HG03064 (cell line): ENCODE data around the gene WNT4.

Experiments
- ATAC-seq: cut with Tn5 transposase; IDR thresholded peaks from one replicate; pipeline ENCODE4 v1.9.1; 2021; ENCODE audit warnings: low read depth; ENCODE audit not compliant: unreplicated experiment

The WNT4 gene

GRCh38 chr1:22143065-22144033, at the start of gene WNT4:
Gene WNT4 (minus strand): TSS chr1:22143097. CDS start chr1:22142922, 175 bp downstream.
- ATAC-seq: no peak

GRCh38 chr1:22190731-22191130, 47.8 kb upstream of the WNT4 start:
- no peak for ATAC-seq

GRCh38 chr1:22190251-22190650, 47.4 kb upstream of the WNT4 start:
- ATAC-seq: no peak

GRCh38 chr1:22189619-22190018, 46.7 kb upstream of the WNT4 start:
- no peak for ATAC-seq

GRCh38 chr1:22188914-22189313, 46.0 kb upstream of the WNT4 start:
- ATAC-seq: no peak

- no peak for ATAC-seq
Observed at GRCh38 chr1:22188436-22188835, 45.5 kb upstream of the WNT4 start.

- ATAC-seq: no peak
Observed at GRCh38 chr1:22186311-22186710, 43.4 kb upstream of the WNT4 start.

GRCh38 chr1:22184892-22185612, 42.2 kb upstream of the WNT4 start:
- no peak for ATAC-seq

GRCh38 chr1:22184454-22184853, 41.6 kb upstream of the WNT4 start:
- no peak for ATAC-seq

GRCh38 chr1:22182715-22183114, 39.8 kb upstream of the WNT4 start:
- no peak for ATAC-seq

- no peak for ATAC-seq
Observed at GRCh38 chr1:22179197-22179803, 36.4 kb upstream of the WNT4 start.

- ATAC-seq: no peak
Observed at GRCh38 chr1:22177354-22178003, 34.6 kb upstream of the WNT4 start.

GRCh38 chr1:22176258-22176657, 33.4 kb upstream of the WNT4 start:
- no peak for ATAC-seq

- ATAC-seq: no peak
Observed at GRCh38 chr1:22174446-22175220, 31.7 kb upstream of the WNT4 start.

- ATAC-seq: no peak
Observed at GRCh38 chr1:22171951-22172715, 29.2 kb upstream of the WNT4 start.

- ATAC-seq: no peak
Observed at GRCh38 chr1:22169816-22170215, 26.9 kb upstream of the WNT4 start.

GRCh38 chr1:22168412-22168973, 25.6 kb upstream of the WNT4 start:
- no peak for ATAC-seq

GRCh38 chr1:22166439-22166838, 23.5 kb upstream of the WNT4 start:
- ATAC-seq: no peak
